SK-N-SH treated with all-trans-retinoic acid at 6 μM for 48 hours (cell line): Measurements from ENCODE around the gene CREB3.

Experiments
- ATAC-seq: fragments of 200-7000 bp; cut with Tn5 transposase; 3 replicates; pipeline ENCODE4 v1.9.1; 2020; ENCODE audit warnings: mild to moderate bottlenecking, moderate library complexity
- ARNTL ChIP-seq: fragments of 450-650 bp; formaldehyde crosslinking; IDR thresholded peaks from 2 replicates; pipeline ENCODE4 v1.5.0; 2020; ENCODE audit warnings: low read depth, mild to moderate bottlenecking, moderate library complexity, borderline replicate concordance
- BACH2 ChIP-seq: fragments of 250-450 bp; sonication (Bioruptor Pico); IDR thresholded peaks from 2 replicates; pipeline ENCODE4 v1.9.0; 2021; ENCODE audit warnings: mild to moderate bottlenecking, borderline replicate concordance
- CSDC2 ChIP-seq: fragments of 250-450 bp; sonication (Bioruptor Pico); IDR thresholded peaks from 2 replicates; pipeline ENCODE4 v1.5.0; 2020; ENCODE audit warnings: mild to moderate bottlenecking, moderate library complexity
- ESRRG ChIP-seq: fragments of 250-450 bp; sonication (Bioruptor Pico); IDR thresholded peaks from 2 replicates; pipeline ENCODE4 v1.6.1; 2021; ENCODE audit warnings: mild to moderate bottlenecking
- GLIS3 ChIP-seq: fragments of 250-450 bp; sonication (Bioruptor Pico); IDR thresholded peaks from 2 replicates; pipeline ENCODE4 v1.5.0; 2020; ENCODE audit warnings: mild to moderate bottlenecking, moderate library complexity
- ISL1 ChIP-seq: fragments of 250-450 bp; sonication (Bioruptor Pico); IDR thresholded peaks from 2 replicates; pipeline ENCODE4 v2.1.2; 2022; ENCODE audit warnings: mild to moderate bottlenecking, moderate library complexity
- PPARA ChIP-seq: fragments of 250-450 bp; sonication (Bioruptor Pico); IDR thresholded peaks from 2 replicates; pipeline ENCODE4 v1.5.0; 2020; ENCODE audit warnings: mild to moderate bottlenecking, borderline replicate concordance
- SNAI2 ChIP-seq: fragments of 250-450 bp; sonication (Bioruptor Pico); IDR thresholded peaks from 2 replicates; pipeline ENCODE4 v1.5.0; 2020; ENCODE audit warnings: mild to moderate bottlenecking, moderate library complexity
- TCF4 ChIP-seq: fragments of 250-450 bp; sonication (Bioruptor Pico); IDR thresholded peaks from 2 replicates; pipeline ENCODE4 v1.8.0; 2021; ENCODE audit warnings: mild to moderate bottlenecking, moderate library complexity, borderline replicate concordance
- TOX ChIP-seq: fragments of 250-450 bp; sonication (Bioruptor Pico); IDR thresholded peaks from 2 replicates; pipeline ENCODE4 v1.8.0; 2021; ENCODE audit warnings: mild to moderate bottlenecking, moderate library complexity, borderline replicate concordance
- ZC3H10 ChIP-seq: fragments of 250-450 bp; sonication (Bioruptor Pico); IDR thresholded peaks from 2 replicates; pipeline ENCODE4 v1.5.1; 2021; ENCODE audit warnings: mild to moderate bottlenecking, moderate library complexity
- ZFP3 ChIP-seq: fragments of 250-450 bp; sonication (Bioruptor Pico); IDR thresholded peaks from 2 replicates; pipeline ENCODE4 v1.5.0; 2020; ENCODE audit warnings: mild to moderate bottlenecking, moderate library complexity
- ZFP30 ChIP-seq: fragments of 450-650 bp; formaldehyde crosslinking; IDR thresholded peaks from 2 replicates; pipeline ENCODE4 v1.5.0; 2022; ENCODE audit warnings: mild to moderate bottlenecking, moderate library complexity
- ZNF565 ChIP-seq: fragments of 450-650 bp; formaldehyde crosslinking; conservative IDR thresholded peaks from 2 replicates; pipeline ENCODE4 v1.5.0; 2020; ENCODE audit warnings: low read depth, mild to moderate bottlenecking, moderate library complexity
- ZNF8 ChIP-seq: fragments of 450-650 bp; formaldehyde crosslinking; IDR thresholded peaks from 2 replicates; pipeline ENCODE4 v1.5.0; 2020; ENCODE audit warnings: mild to moderate bottlenecking, moderate library complexity
- TF ChIP-seq, protein P1 (sequence below): fragments of 250-450 bp; sonication (Bioruptor Pico); IDR thresholded peaks from 2 replicates; pipeline ENCODE4 v1.5.1; 2021; ENCODE audit warnings: mild to moderate bottlenecking, moderate library complexity
- TF ChIP-seq, protein P2 (sequence below): fragments of 250-450 bp; sonication (Bioruptor Pico); IDR thresholded peaks from 2 replicates; pipeline ENCODE4 v1.8.0; 2021; ENCODE audit warnings: low read depth, mild to moderate bottlenecking, moderate library complexity, borderline replicate concordance
- TF ChIP-seq, protein P3 (sequence below): fragments of 250-450 bp; sonication (Bioruptor Pico); IDR thresholded peaks from 2 replicates; pipeline ENCODE4 v1.8.0; 2020; ENCODE audit warnings: mild to moderate bottlenecking, moderate library complexity, borderline replicate concordance
- TF ChIP-seq, protein P4 (sequence below): fragments of 250-450 bp; sonication (Bioruptor Pico); IDR thresholded peaks from 2 replicates; pipeline ENCODE4 v1.5.1; 2020; ENCODE audit warnings: low read depth, mild to moderate bottlenecking, moderate library complexity
- TF ChIP-seq, protein P5 (sequence below): fragments of 250-450 bp; sonication (Bioruptor Pico); IDR thresholded peaks from 2 replicates; pipeline ENCODE4 v1.5.0; 2020; ENCODE audit warnings: mild to moderate bottlenecking, moderate library complexity

Gene CREB3

DNA sequence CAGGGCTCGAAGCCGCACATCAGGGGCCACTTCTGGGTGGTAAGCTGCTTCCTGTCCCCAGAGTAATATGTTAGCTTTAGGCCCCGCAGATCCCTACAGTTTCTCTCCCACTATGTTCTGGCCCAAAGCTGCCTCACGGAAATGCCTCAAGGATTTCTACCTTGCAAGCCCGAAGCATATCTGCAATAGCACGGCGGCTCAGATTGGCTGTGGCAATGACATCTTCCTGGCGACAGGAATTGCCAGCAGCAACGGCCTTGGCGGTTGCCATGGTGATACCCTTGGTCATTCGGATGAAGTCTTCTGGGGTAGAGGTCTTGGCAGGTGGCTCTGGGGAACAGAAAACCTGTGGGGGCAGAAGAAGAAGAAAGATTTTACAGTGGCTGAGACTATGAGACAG, 32.4 kb upstream of the CREB3 start:
- TF ChIP-seq ESRRG (CRISPR knock-in tag) (no peak), ARNTL (CRISPR knock-in tag) (no peak), TCF4 (CRISPR knock-in tag) (no peak), BACH2 (CRISPR knock-in tag) (no peak)
- TF ChIP-seq, protein P1, sequence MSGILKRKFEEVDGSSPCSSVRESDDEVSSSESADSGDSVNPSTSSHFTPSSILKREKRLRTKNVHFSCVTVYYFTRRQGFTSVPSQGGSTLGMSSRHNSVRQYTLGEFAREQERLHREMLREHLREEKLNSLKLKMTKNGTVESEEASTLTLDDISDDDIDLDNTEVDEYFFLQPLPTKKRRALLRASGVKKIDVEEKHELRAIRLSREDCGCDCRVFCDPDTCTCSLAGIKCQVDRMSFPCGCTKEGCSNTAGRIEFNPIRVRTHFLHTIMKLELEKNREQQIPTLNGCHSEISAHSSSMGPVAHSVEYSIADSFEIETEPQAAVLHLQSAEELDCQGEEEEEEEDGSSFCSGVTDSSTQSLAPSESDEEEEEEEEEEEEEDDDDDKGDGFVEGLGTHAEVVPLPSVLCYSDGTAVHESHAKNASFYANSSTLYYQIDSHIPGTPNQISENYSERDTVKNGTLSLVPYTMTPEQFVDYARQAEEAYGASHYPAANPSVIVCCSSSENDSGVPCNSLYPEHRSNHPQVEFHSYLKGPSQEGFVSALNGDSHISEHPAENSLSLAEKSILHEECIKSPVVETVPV (CRISPR knock-in tag), result no peak
- no peak for ATAC-seq

DNA sequence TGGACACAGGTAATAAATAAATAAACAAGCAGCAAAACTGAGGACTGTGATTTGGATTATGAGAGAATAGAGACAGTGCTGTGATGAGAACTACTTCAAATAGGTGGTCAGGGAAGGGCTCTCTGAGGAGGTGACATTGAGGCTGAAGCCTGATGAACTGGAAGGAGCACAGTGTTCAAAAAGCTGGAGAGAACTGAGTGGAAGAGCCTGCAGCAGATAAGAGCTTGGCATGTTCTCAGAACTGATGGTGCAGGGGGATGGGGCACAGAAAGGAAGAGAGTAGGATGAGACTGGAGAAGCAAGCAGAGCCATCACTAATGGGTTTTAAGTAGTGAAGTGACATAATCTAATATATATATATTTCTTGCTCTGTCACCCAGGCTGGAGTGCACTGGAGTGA, 31.5 kb upstream of the CREB3 start:
- ATAC-seq, result no peak
- TF ChIP-seq, protein P1 (CRISPR knock-in tag), result no peak
- TF ChIP-seq, protein P2, sequence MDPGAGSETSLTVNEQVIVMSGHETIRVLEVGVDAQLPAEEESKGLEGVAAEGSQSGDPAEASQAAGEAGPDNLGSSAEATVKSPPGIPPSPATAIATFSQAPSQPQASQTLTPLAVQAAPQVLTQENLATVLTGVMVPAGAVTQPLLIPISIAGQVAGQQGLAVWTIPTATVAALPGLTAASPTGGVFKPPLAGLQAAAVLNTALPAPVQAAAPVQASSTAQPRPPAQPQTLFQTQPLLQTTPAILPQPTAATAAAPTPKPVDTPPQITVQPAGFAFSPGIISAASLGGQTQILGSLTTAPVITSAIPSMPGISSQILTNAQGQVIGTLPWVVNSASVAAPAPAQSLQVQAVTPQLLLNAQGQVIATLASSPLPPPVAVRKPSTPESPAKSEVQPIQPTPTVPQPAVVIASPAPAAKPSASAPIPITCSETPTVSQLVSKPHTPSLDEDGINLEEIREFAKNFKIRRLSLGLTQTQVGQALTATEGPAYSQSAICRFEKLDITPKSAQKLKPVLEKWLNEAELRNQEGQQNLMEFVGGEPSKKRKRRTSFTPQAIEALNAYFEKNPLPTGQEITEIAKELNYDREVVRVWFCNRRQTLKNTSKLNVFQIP (CRISPR knock-in tag), result no peak
- no peak for TF ChIP-seq ESRRG (CRISPR knock-in tag)
- TF ChIP-seq ARNTL (CRISPR knock-in tag), result no peak
- no peak for TF ChIP-seq ZFP30 (CRISPR knock-in tag)
- TF ChIP-seq ZFP3 (CRISPR knock-in tag), result no peak
- no peak for TF ChIP-seq PPARA (CRISPR knock-in tag)
- TF ChIP-seq ZC3H10 (CRISPR knock-in tag), result no peak
- TF ChIP-seq, protein P3, sequence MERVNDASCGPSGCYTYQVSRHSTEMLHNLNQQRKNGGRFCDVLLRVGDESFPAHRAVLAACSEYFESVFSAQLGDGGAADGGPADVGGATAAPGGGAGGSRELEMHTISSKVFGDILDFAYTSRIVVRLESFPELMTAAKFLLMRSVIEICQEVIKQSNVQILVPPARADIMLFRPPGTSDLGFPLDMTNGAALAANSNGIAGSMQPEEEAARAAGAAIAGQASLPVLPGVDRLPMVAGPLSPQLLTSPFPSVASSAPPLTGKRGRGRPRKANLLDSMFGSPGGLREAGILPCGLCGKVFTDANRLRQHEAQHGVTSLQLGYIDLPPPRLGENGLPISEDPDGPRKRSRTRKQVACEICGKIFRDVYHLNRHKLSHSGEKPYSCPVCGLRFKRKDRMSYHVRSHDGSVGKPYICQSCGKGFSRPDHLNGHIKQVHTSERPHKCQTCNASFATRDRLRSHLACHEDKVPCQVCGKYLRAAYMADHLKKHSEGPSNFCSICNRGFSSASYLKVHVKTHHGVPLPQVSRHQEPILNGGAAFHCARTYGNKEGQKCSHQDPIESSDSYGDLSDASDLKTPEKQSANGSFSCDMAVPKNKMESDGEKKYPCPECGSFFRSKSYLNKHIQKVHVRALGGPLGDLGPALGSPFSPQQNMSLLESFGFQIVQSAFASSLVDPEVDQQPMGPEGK (CRISPR knock-in tag), result no peak
- TF ChIP-seq ZNF8 (CRISPR knock-in tag), result no peak
- no peak for TF ChIP-seq SNAI2 (CRISPR knock-in tag)
- TF ChIP-seq BACH2 (CRISPR knock-in tag), result no peak
- TF ChIP-seq, protein P4, sequence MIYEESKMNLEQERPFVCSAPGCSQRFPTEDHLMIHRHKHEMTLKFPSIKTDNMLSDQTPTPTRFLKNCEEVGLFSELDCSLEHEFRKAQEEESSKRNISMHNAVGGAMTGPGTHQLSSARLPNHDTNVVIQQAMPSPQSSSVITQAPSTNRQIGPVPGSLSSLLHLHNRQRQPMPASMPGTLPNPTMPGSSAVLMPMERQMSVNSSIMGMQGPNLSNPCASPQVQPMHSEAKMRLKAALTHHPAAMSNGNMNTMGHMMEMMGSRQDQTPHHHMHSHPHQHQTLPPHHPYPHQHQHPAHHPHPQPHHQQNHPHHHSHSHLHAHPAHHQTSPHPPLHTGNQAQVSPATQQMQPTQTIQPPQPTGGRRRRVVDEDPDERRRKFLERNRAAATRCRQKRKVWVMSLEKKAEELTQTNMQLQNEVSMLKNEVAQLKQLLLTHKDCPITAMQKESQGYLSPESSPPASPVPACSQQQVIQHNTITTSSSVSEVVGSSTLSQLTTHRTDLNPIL, result no peak
- no peak for TF ChIP-seq GLIS3 (CRISPR knock-in tag)
- TF ChIP-seq ISL1 (CRISPR knock-in tag), result no peak
- TF ChIP-seq, protein P5, sequence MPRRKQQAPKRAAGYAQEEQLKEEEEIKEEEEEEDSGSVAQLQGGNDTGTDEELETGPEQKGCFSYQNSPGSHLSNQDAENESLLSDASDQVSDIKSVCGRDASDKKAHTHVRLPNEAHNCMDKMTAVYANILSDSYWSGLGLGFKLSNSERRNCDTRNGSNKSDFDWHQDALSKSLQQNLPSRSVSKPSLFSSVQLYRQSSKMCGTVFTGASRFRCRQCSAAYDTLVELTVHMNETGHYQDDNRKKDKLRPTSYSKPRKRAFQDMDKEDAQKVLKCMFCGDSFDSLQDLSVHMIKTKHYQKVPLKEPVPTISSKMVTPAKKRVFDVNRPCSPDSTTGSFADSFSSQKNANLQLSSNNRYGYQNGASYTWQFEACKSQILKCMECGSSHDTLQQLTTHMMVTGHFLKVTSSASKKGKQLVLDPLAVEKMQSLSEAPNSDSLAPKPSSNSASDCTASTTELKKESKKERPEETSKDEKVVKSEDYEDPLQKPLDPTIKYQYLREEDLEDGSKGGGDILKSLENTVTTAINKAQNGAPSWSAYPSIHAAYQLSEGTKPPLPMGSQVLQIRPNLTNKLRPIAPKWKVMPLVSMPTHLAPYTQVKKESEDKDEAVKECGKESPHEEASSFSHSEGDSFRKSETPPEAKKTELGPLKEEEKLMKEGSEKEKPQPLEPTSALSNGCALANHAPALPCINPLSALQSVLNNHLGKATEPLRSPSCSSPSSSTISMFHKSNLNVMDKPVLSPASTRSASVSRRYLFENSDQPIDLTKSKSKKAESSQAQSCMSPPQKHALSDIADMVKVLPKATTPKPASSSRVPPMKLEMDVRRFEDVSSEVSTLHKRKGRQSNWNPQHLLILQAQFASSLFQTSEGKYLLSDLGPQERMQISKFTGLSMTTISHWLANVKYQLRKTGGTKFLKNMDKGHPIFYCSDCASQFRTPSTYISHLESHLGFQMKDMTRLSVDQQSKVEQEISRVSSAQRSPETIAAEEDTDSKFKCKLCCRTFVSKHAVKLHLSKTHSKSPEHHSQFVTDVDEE (CRISPR knock-in tag), result no peak
- no peak for TF ChIP-seq CSDC2 (CRISPR knock-in tag)
- TF ChIP-seq ZNF565 (CRISPR knock-in tag), result no peak
- TF ChIP-seq TOX (CRISPR knock-in tag), result no peak
- no peak for TF ChIP-seq TCF4 (CRISPR knock-in tag)
- TF ChIP-seq, all 23 proteins: peak for 0
